Progenitor cell of endocrine pancreas (in vitro differentiated cells): ENCODE data around the gene DNAJC18. TPM values are rescaled to one million over a fixed set of nuclear protein-coding genes. Genes with fewer than 3 reads are reported as not detected.

Experiments used
- DNase-seq: peaks from one replicate; pipeline ENCODE4 v3.0.0; 2021; ENCODE audit warnings: low spot score; ENCODE audit not compliant: unreplicated experiment
- H3K27ac Mint-ChIP-seq: 2 replicates; pipeline ENCODE4 v1.8.0; 2021; ENCODE audit warnings: mild to moderate bottlenecking, moderate library complexity, mixed read lengths
- H3K27me3 Mint-ChIP-seq: 2 replicates; pipeline ENCODE4 v1.8.0; 2021; ENCODE audit warnings: mixed read lengths
- H3K36me3 Mint-ChIP-seq: 2 replicates; pipeline ENCODE4 v1.8.0; 2022; ENCODE audit warnings: mixed read lengths; ENCODE audit not compliant: insufficient read depth
- H3K4me1 Mint-ChIP-seq: 2 replicates; pipeline ENCODE4 v1.8.0; 2021; ENCODE audit warnings: low read depth, mixed read lengths
- H3K4me3 Mint-ChIP-seq: 2 replicates; pipeline ENCODE4 v1.8.0; 2021; ENCODE audit warnings: low read depth, mild to moderate bottlenecking, moderate library complexity, mixed read lengths
- H3K9me3 Mint-ChIP-seq: 2 replicates; pipeline ENCODE4 v1.8.0; 2021; ENCODE audit warnings: low read depth, mixed read lengths
- total RNA-seq: library from RNA; stranded (reverse); gene quantifications from 2 replicates; pipeline ENCODE4 v1.2.1, GENCODE V29; 2021
- TF ChIP-seq, protein P1 (sequence below): fragments of 200-600 bp; sonication (generic); IDR thresholded peaks from one replicate; pipeline ENCODE4 v1.5.0; 2021; ENCODE audit warnings: antibody characterized with exemption, mild to moderate bottlenecking; ENCODE audit not compliant: unreplicated experiment

The DNAJC18 gene
- total RNA-seq, 1 donor from 2014 or later = 23.3 TPM

DNA sequence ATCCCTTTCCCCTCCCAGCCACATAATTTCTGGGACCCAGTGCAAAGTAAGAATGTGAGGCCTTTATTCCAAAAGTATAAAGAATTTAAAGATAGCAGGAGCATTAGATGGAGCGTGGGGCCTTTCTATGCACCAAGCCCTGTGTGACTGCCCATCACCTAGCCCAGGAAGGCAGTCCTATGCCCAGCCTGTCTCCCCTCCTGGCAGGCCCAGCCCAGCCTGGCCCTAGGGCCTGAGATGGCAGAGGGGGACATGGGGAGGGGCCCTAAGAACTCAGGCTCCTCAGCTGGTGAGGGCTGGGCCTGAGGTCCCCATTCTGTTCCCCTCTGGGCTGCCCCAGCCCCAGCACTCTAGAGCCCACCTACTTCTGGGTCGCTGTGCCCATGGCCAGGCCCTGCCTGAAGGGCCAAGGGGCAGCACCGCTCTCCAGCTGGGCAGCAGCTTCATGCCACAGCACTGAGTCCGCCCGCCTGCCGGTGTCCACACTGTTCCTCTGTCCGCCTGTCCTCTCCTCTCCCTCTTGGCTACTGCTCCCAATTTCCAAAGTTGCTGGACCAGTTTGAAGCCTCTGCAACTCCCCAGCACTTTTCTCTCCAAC, 55.2 kb downstream of the DNAJC18 start:
- no peak overlapping the region for H3K27ac Mint-ChIP-seq
- peaks cover 17% of the 10 kb centered on the region for H3K4me1 Mint-ChIP-seq
- no peak overlapping the region for H3K4me3 Mint-ChIP-seq
- TF ChIP-seq, protein P1, sequence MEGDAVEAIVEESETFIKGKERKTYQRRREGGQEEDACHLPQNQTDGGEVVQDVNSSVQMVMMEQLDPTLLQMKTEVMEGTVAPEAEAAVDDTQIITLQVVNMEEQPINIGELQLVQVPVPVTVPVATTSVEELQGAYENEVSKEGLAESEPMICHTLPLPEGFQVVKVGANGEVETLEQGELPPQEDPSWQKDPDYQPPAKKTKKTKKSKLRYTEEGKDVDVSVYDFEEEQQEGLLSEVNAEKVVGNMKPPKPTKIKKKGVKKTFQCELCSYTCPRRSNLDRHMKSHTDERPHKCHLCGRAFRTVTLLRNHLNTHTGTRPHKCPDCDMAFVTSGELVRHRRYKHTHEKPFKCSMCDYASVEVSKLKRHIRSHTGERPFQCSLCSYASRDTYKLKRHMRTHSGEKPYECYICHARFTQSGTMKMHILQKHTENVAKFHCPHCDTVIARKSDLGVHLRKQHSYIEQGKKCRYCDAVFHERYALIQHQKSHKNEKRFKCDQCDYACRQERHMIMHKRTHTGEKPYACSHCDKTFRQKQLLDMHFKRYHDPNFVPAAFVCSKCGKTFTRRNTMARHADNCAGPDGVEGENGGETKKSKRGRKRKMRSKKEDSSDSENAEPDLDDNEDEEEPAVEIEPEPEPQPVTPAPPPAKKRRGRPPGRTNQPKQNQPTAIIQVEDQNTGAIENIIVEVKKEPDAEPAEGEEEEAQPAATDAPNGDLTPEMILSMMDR = no peak
- H3K36me3 Mint-ChIP-seq = no peaks in the 10 kb centered on the region
- H3K9me3 Mint-ChIP-seq = no peaks in the 10 kb centered on the region
- peaks cover 3% of the 10 kb centered on the region for H3K27me3 Mint-ChIP-seq
- DNase-seq = no peak

DNA sequence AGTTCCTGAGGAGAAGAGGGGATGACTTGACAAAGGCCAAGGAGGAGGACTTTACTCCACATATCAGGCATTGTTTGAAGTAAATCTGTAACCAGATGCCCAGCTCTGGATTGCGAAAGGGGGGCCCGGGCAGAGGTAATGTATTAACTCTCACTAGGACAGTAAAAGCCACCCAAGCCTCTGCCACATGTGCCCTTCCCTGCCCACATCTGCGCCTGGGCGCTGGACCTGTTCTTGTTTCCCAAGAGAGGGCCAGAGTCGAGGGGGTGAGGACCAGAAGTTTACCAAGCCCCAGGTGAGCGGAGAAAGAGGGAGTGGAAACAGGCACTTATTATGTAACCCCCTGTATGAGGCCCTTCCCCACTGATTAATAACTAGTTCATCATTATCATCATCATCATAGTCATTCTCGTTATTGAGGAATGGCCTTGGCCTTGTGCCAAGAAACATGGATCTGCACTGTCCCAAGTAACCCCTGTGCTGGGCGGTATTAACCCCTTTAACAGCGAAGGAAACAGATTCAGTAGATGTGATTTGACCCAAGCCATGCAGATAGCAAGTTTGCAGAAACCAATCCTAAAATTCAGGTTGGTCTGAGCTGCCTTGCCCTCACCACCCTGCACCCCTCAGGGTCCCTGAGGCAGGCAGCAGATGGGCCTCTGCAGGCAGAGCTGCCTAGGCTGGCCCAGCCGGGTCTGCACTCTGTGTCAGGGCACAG, 55.9 kb downstream of the DNAJC18 start, which contains the start of gene SLC23A1:
SLC23A1 (minus strand) TSS at position 23 of the 718 bp plus-strand sequence. CDS start 44 bp downstream, outside the sequence.
- TF ChIP-seq, protein P1 = no peak
- Mint-ChIP-seq H3K4me1 (peaks cover 17% of the 10 kb centered on the region), H3K36me3 (no peaks in the 10 kb centered on the region), H3K4me3 (no peak within 1 kb of the TSS), H3K27ac (no peak within 1 kb of the TSS), H3K9me3 (no peaks in the 10 kb centered on the region), H3K27me3 (peaks cover 3% of the 10 kb centered on the region)
- DNase-seq = no peak

DNA sequence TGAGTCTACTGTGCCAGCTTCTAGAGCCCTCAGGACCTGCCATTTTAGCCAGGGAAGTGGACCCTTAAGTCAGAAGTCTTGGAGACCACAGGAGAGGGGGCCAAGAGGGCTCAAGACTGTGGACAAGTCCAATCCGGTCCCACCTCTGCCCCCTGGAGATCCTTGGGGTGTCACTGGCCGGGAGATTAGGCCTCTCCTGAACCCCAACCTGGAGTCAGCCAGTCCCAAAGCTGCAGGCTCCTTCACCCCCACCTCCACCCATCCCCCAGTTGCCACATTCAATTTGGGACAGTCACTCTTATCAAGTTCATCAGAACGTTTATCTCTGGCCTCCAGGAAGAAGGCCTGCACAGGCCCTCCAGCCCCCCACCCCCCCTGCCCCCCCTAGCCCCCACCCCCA, 56.5 kb downstream of the DNAJC18 start:
- no peaks in the 10 kb centered on the region for H3K9me3 Mint-ChIP-seq
- no peaks in the 10 kb centered on the region for H3K36me3 Mint-ChIP-seq
- TF ChIP-seq, protein P1 = no peak
- H3K27me3 Mint-ChIP-seq = peaks cover 3% of the 10 kb centered on the region
- DNase-seq = no peak
- H3K27ac Mint-ChIP-seq = no peak overlapping the region
- peaks cover 15% of the 10 kb centered on the region for H3K4me1 Mint-ChIP-seq
- no peak overlapping the region for H3K4me3 Mint-ChIP-seq

DNA sequence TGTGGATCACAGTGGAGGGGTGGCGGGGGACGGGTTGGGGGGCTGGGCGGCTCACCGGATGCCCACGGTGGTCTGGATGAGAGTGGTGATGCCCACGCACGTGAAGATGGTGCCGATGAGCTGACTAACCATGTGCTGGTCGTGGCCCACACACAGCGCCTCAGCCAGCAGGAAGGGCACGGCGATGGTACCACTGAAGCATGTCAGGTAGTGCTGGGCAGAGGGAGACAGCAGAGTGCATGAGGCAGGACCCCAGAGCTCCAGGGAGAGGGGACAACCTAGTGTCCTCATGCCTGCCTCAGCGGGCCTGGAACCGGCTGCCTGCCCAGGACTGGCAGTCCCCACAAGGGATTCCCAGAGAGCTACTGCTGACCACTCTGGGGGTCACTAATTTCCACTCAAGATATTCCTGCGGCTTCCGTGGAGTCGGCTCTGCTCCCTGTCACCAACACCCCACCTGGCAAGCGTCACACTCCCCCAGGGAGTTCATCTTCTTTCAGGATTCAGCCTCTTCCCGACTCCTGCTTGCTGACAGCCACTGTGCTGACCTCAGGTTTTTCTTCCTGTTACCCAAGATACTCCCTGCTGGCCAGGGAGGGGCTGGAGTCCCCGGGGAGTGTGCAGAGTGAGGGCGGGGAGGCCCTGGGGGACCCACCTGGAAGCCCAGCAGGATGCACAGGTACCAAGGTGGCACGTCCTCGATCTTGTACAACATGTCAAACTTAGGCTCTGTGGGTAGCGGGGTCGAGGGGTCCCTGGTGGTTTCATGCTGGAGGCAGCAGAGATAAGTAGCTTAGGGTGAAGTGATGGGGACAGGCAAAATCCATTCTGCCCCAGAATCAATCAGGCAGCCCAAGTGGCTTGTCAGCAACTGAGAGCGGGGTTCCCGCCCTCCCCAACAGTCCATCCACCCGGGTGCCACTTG, 57.2 kb downstream of the DNAJC18 start:
- Mint-ChIP-seq H3K4me1 (peaks cover 15% of the 10 kb centered on the region), H3K4me3 (no peak overlapping the region), H3K9me3 (no peaks in the 10 kb centered on the region), H3K27ac (no peak overlapping the region), H3K36me3 (peaks cover 1% of the 10 kb centered on the region), H3K27me3 (peaks cover 3% of the 10 kb centered on the region)
- TF ChIP-seq, protein P1 = no peak
- no peak for DNase-seq
